CD14-positive monocyte (primary cell): Measurements from ENCODE around the gene CARD11. TPM values are rescaled to one million over a fixed set of nuclear protein-coding genes. Genes with fewer than 3 reads are reported as not detected.

Experiments
- DNase-seq, 3 donors: peaks; one replicate each; pipeline ENCODE4 v3.0.0-alpha.2; 2011 to 2022
- H2AFZ ChIP-seq: 2 replicates; pipeline ENCODE4 v1.6.0; 2012; ENCODE audit warnings: mild to moderate bottlenecking, low read depth, low read length, inconsistent platforms; ENCODE audit not compliant: insufficient read depth, poor library complexity, severe bottlenecking
- H3K27ac ChIP-seq, 2 donors: 1 replicate in 1 of 2; 2 replicates in 1 of 2; pipeline ENCODE4 v1.5.1; 2012 to 2013; ENCODE audit warnings: low read length in 2 of 2, control low read depth in 1 of 2, inconsistent platforms in 1 of 2, low read depth in 1 of 2, mild to moderate bottlenecking in 1 of 2
- H3K27me3 ChIP-seq, 2 donors: one replicate each; pipeline versions ENCODE4 v1.6.0 to v1.6.1; 2011 to 2013; ENCODE audit warnings: low read length in 2 of 2; ENCODE audit not compliant: control insufficient read depth in 2 of 2, insufficient read depth in 2 of 2
- H3K36me3 ChIP-seq, 2 donors: replicated peaks in 1 of 2; 1 replicate in 1 of 2; 2 replicates in 1 of 2; pipeline versions ENCODE4 v1.5.1 to v1.6.1; 2012 to 2013; ENCODE audit warnings: low read length in 2 of 2, control low read depth in 1 of 2, inconsistent platforms in 1 of 2, mild to moderate bottlenecking in 1 of 2; ENCODE audit not compliant: insufficient read depth in 2 of 2, control insufficient read depth in 1 of 2
- H3K4me1 ChIP-seq, 2 donors: 1 replicate in 1 of 2; 2 replicates in 1 of 2; pipeline versions ENCODE4 v1.5.1 to v1.6.1; 2012 to 2013; ENCODE audit warnings: low read length in 2 of 2, control low read depth in 1 of 2, inconsistent platforms in 1 of 2, mild to moderate bottlenecking in 1 of 2, moderate library complexity in 1 of 2; ENCODE audit not compliant: insufficient read depth in 2 of 2, control insufficient read depth in 1 of 2
- H3K4me2 ChIP-seq: replicated peaks from 2 replicates; pipeline ENCODE3; 2012; ENCODE audit warnings: low read length, moderate library complexity, mild to moderate bottlenecking; ENCODE audit not compliant: poor library complexity, severe bottlenecking; ENCODE audit errors: extremely low read depth
- H3K4me3 ChIP-seq, 3 experiments: fragments of 200-600 bp in 1 of 3; sonication (generic) in 1 of 3; replicated peaks in 1 of 3; 1 replicate in 2 of 3; 2 replicates in 1 of 3; pipeline ENCODE4 v1.5.1; 2011 to 2013; ENCODE audit warnings: low read length in 3 of 3, mild to moderate bottlenecking in 3 of 3, control low read depth in 2 of 3, low read depth in 2 of 3, inconsistent platforms in 1 of 3, moderate library complexity in 1 of 3
- H3K79me2 ChIP-seq: 2 replicates; pipeline ENCODE4 v1.6.0; 2012; ENCODE audit warnings: mild to moderate bottlenecking, control low read depth, inconsistent platforms, low read length, moderate library complexity; ENCODE audit not compliant: insufficient read depth
- H3K9ac ChIP-seq: 2 replicates; pipeline ENCODE4 v1.6.0; 2017; ENCODE audit warnings: low read length, mild to moderate bottlenecking; ENCODE audit not compliant: insufficient read depth, poor library complexity, severe bottlenecking
- H3K9me3 ChIP-seq, 2 donors: replicated peaks in 1 of 2; 1 replicate in 1 of 2; 2 replicates in 1 of 2; pipeline versions ENCODE4 v1.5.1 to v1.6.1; 2012 to 2013; ENCODE audit warnings: low read length in 2 of 2, control low read depth in 1 of 2; ENCODE audit not compliant: control insufficient read depth in 1 of 2, insufficient read depth in 1 of 2
- H4K20me1 ChIP-seq: 2 replicates; pipeline ENCODE4 v1.6.0; 2012; ENCODE audit warnings: mild to moderate bottlenecking, low read length, control low read depth, moderate library complexity; ENCODE audit not compliant: insufficient read depth
- H3K27ac Mint-ChIP-seq, 7 donors: one replicate each; pipeline ENCODE4 v1.8.0; 2020; ENCODE audit warnings: mild to moderate bottlenecking in 7 of 7, mixed read lengths in 7 of 7, moderate library complexity in 6 of 7, inconsistent platforms in 2 of 7
- H3K27me3 Mint-ChIP-seq, 3 donors: one replicate each; pipeline ENCODE4 v1.8.0; 2021 to 2022; ENCODE audit warnings: low read depth in 3 of 3, mild to moderate bottlenecking in 3 of 3, mixed read lengths in 3 of 3, moderate library complexity in 3 of 3, inconsistent platforms in 1 of 3
- H3K36me3 Mint-ChIP-seq, 2 donors: one replicate each; pipeline ENCODE4 v1.8.0; 2020; ENCODE audit warnings: mixed read lengths in 2 of 2, inconsistent platforms in 1 of 2, mild to moderate bottlenecking in 1 of 2
- H3K4me1 Mint-ChIP-seq: one replicate; pipeline ENCODE4 v1.8.0; 2020; ENCODE audit warnings: mild to moderate bottlenecking, mixed read lengths
- H3K4me3 Mint-ChIP-seq, 2 donors: one replicate each; pipeline ENCODE4 v1.8.0; 2020; ENCODE audit warnings: mild to moderate bottlenecking in 2 of 2, mixed read lengths in 2 of 2, moderate library complexity in 1 of 2
- H3K9me3 Mint-ChIP-seq, 7 donors: one replicate each; pipeline ENCODE4 v1.8.0; 2020 to 2022; ENCODE audit warnings: mixed read lengths in 7 of 7, mild to moderate bottlenecking in 6 of 7, moderate library complexity in 6 of 7, inconsistent platforms in 2 of 7
- CTCF ChIP-seq: fragments of 200-600 bp; IDR thresholded peaks from one replicate; pipeline ENCODE4 v1.8.0; 2022; ENCODE audit warnings: antibody characterized with exemption, mild to moderate bottlenecking
- WGBS: methylation state at CpG from one replicate; pipeline ENCODE4 v1.1.5; 2013; ENCODE audit warnings: missing lambda C conversion rate; ENCODE audit not compliant: insufficient coverage; 5-methylcytosine and 5-hydroxymethylcytosine counted together
- intact Hi-C, 2 donors: fragments of 100-400 bp; cut with micrococcal nuclease; formaldehyde crosslinking; loops; one replicate each; pipeline versions ENCODE4 v1.15.0 to v1.15.1; 2023
- polyA plus RNA-seq, 3 donors: library from polyadenylated mRNA; depleted of rRNA in 1 of 3; unstranded in 2 of 3; stranded (reverse) in 1 of 3; fragments of 300-500 nt in 2 of 3; fragments of >200 nt in 1 of 3; fragmentation: Illumina TruSeq in 2 of 3; gene quantifications; 1 replicate in 2 of 3; 2 replicates in 1 of 3; pipeline ENCODE4 v1.2.3, GENCODE V29; 2012 to 2021

CARD11 gene
- polyA plus RNA-seq, 3 donors = 0.04 to 0.17 TPM; not detected in 1

GRCh38 chr7:2887816-2888215, 155.9 kb downstream of the CARD11 start:
- Mint-ChIP-seq H3K4me3 (no peak overlapping the region), H3K9me3 (peaks cover 0 to 2% (median 0%) of the 10 kb centered on the region in 7 donors), H3K27ac (no peak overlapping the region), H3K27me3 (peaks cover 4 to 13% (median 11%) of the 10 kb centered on the region in 3 donors), H3K4me1 (peaks cover 4% of the 10 kb centered on the region), H3K36me3 (no peaks in the 10 kb centered on the region)
- WGBS = 62% methylated on average over 3 of the region's 7 CpGs
- Histone ChIP-seq H3K27me3 (no peaks in the 10 kb centered on the region), H3K4me2 (no peak overlapping the region), H3K4me3 (no peak overlapping the region), H3K27ac (no peak overlapping the region), H3K36me3 (no peaks in the 10 kb centered on the region), H2AFZ (no peak overlapping the region), H3K9me3 (no peaks in the 10 kb centered on the region), H3K4me1 (no peaks in the 10 kb centered on the region), H3K9ac (no peak overlapping the region), H3K79me2 (no peaks in the 10 kb centered on the region), H4K20me1 (no peaks in the 10 kb centered on the region)
- no peak for DNase-seq
- intact Hi-C loops = loop anchor here (5.0 kb wide), 3 partner anchors 264 to 1009 kb away; no protein-coding TSS in a partner anchor
- TF ChIP-seq CTCF = no peak

GRCh38 chr7:2886900-2887299, 156.8 kb downstream of the CARD11 start:
- no peak overlapping the region for H3K4me3 Mint-ChIP-seq
- intact Hi-C loops = loop anchor here (5.0 kb wide), 3 partner anchors 265 to 1010 kb away; no protein-coding TSS in a partner anchor

More at GRCh38 chr7:2886900-2887299, 156.8 kb downstream of the CARD11 start:
- no peak overlapping the region for H3K4me3 ChIP-seq
- no peaks in the 10 kb centered on the region for H3K27me3 ChIP-seq
- no peaks in the 10 kb centered on the region for H3K79me2 ChIP-seq
- Mint-ChIP-seq H3K27me3 (peaks cover 10 to 22% (median 11%) of the 10 kb centered on the region in 3 donors), H3K9me3 (peaks cover 0 to 2% (median 0%) of the 10 kb centered on the region in 7 donors), H3K27ac (peak overlapping the region in 1 of 7 donors; percentile 7), H3K36me3 (no peaks in the 10 kb centered on the region), H3K4me1 (peaks cover 4% of the 10 kb centered on the region)
- no peak overlapping the region for H3K27ac ChIP-seq
- WGBS = 20% methylated on average over 2 of the region's 12 CpGs
- no peaks in the 10 kb centered on the region for H4K20me1 ChIP-seq
- peak; percentile 47 to 72 (median 52) for DNase-seq
- no peak overlapping the region for H2AFZ ChIP-seq
- H3K9ac ChIP-seq = no peak overlapping the region
- peak; percentile 56 for TF ChIP-seq CTCF
- no peaks in the 10 kb centered on the region for H3K9me3 ChIP-seq
- no peaks in the 10 kb centered on the region for H3K4me1 ChIP-seq
- no peak overlapping the region for H3K4me2 ChIP-seq
- no peaks in the 10 kb centered on the region for H3K36me3 ChIP-seq
